K562 (cell line): Measurements from ENCODE around the gene TM4SF18. TPM values are rescaled to one million over a fixed set of nuclear protein-coding genes. Genes with fewer than 3 reads are reported as not detected.

ENCODE experiments used
- ATAC-seq: fragments of 200-7000 bp; cut with Tn5 transposase; 3 replicates; pipeline ENCODE4 v1.9.1; 2020; ENCODE audit warnings: moderate library complexity
- BruUV-seq: library from RNA; stranded (reverse); fragments of 400-500 nt; replicated peaks from 2 replicates; lab custom pipeline; 2021; lab: Mats Ljungman, UMichigan
- CTCF ChIA-PET: fragments of 300-600 bp; formaldehyde crosslinking; extraction: SDS; loops from one replicate; lab custom pipeline; 2021; ENCODE audit warnings: low intra/inter-chr PET ratio; lab: Yijun Ruan, JAX
- POLR2A ChIA-PET: fragments of 300-600, 350-650 bp; sonication (Branson Sonifier 250); formaldehyde crosslinking; extraction: SDS; loops from one replicate; lab custom pipeline; 2021; ENCODE audit warnings: antibody characterized with exemption, inconsistent platforms; lab: Yijun Ruan, JAX
- DNase-seq, 4 experiments: peaks; one replicate each; pipeline versions ENCODE4 v3.0.0 to v3.0.0-alpha.2; 2011 to 2018; ENCODE audit warnings: low spot score in 3 of 4, mixed read lengths in 3 of 4; ENCODE audit errors: extremely low read depth in 1 of 4
- FAIRE-seq: peaks from 2 replicates; lab custom pipeline; 2011; peaks lifted over from hg19 to GRCh38; lab: Jason Lieb, UNC
- H2AFZ ChIP-seq: 2 replicates; pipeline ENCODE4 v1.6.0; 2011; ENCODE audit warnings: low read depth, low read length, control low read depth, inconsistent platforms
- H3K27ac ChIP-seq: fragments of 200-600 bp; 3 replicates; pipeline ENCODE4 v1.8.0; 2011; ENCODE audit warnings: low read depth, mild to moderate bottlenecking, control low read depth, inconsistent platforms, low read length, moderate library complexity, mixed read lengths; ENCODE audit errors: extremely low read depth
- H3K27me3 ChIP-seq, 2 experiments: fragments of 300-600 bp in 1 of 2; 2 replicates in 1 of 2; 3 replicates in 1 of 2; pipeline versions ENCODE4 v1.6.0 to v1.8.0; 2011; ENCODE audit warnings: inconsistent platforms in 2 of 2, low read length in 2 of 2, mild to moderate bottlenecking in 1 of 2, mixed read lengths in 1 of 2, moderate library complexity in 1 of 2; ENCODE audit not compliant: control insufficient read depth in 2 of 2, insufficient read depth in 2 of 2
- H3K36me3 ChIP-seq: fragments of 300-600 bp; 3 replicates; pipeline ENCODE4 v1.8.0; 2011; ENCODE audit warnings: mild to moderate bottlenecking, low read length, inconsistent platforms; ENCODE audit not compliant: control insufficient read depth, insufficient read depth
- H3K4me1 ChIP-seq, 2 experiments: fragments of 200-600 bp in 1 of 2; replicated peaks in 1 of 2; 2 replicates in 1 of 2; 3 replicates in 1 of 2; pipeline versions ENCODE4 v1.5.1 to v1.8.0; 2011; ENCODE audit warnings: inconsistent platforms in 2 of 2, low read length in 2 of 2, mild to moderate bottlenecking in 1 of 2, mixed read lengths in 1 of 2, moderate library complexity in 1 of 2; ENCODE audit not compliant: control insufficient read depth in 2 of 2, insufficient read depth in 2 of 2
- H3K4me2 ChIP-seq: 2 replicates; pipeline ENCODE4 v1.6.1; 2011; ENCODE audit warnings: low read length, control low read depth, inconsistent platforms, mixed read lengths; ENCODE audit not compliant: insufficient read depth
- H3K4me3 ChIP-seq: fragments of 200-600 bp; sonication (generic), shearing (Covaris generic); 2 replicates; pipeline ENCODE4 v1.5.1; 2016; ENCODE audit warnings: control low read depth, inconsistent platforms
- H3K79me2 ChIP-seq: fragments of 200-600 bp; 3 replicates; pipeline ENCODE4 v1.8.0; 2011; ENCODE audit warnings: low read length, inconsistent platforms; ENCODE audit not compliant: control insufficient read depth, insufficient read depth
- H3K9ac ChIP-seq, 2 experiments: 2 replicates each; pipeline versions ENCODE4 v1.6.0 to v1.6.1; 2011; ENCODE audit warnings: low read depth in 2 of 2, low read length in 2 of 2, control low read depth in 1 of 2, inconsistent platforms in 1 of 2, mild to moderate bottlenecking in 1 of 2, mixed read lengths in 1 of 2; ENCODE audit not compliant: insufficient read depth in 1 of 2
- H3K9me1 ChIP-seq: one replicate; pipeline ENCODE4 v1.6.0; 2011; ENCODE audit warnings: inconsistent platforms, mild to moderate bottlenecking, low read length, moderate library complexity; ENCODE audit not compliant: control insufficient read depth, insufficient read depth
- H3K9me3 ChIP-seq: replicated peaks from 2 replicates; pipeline ENCODE4 v1.5.1; 2011; ENCODE audit warnings: low read depth, low read length, inconsistent platforms; ENCODE audit not compliant: control insufficient read depth, insufficient read depth
- H4K20me1 ChIP-seq: replicated peaks from 2 replicates; pipeline ENCODE4 v1.6.1; 2011; ENCODE audit warnings: low read length, inconsistent platforms, mixed read lengths; ENCODE audit not compliant: control insufficient read depth, insufficient read depth
- EWSR1 ChIP-seq: fragments of 450-650 bp; IDR thresholded peaks from 2 replicates; pipeline ENCODE4 v1.6.1; 2018; ENCODE audit warnings: borderline replicate concordance, mild to moderate bottlenecking, low read depth, moderate library complexity; ENCODE audit not compliant: partially characterized antibody
- TBP ChIP-seq: optimal IDR thresholded peaks from 2 replicates; pipeline ENCODE3; 2011; ENCODE audit warnings: low read depth, low read length, improper control_type of control experiment
- WGBS: fragments of 100-300 bp; shearing (Covaris generic); methylation state at CpG from one replicate; pipeline ENCODE4 v1.1.6; 2016; ENCODE audit warnings: low coverage, mixed read lengths; ENCODE audit not compliant: insufficient coverage; ENCODE audit errors: missing lambda C conversion rate; 5-methylcytosine and 5-hydroxymethylcytosine counted together
- in situ Hi-C: fragments of 300-500 bp; cut with MboI; formaldehyde crosslinking; loops from 4 replicates; pipeline ENCODE4 v1.15.0; 2018; ENCODE audit warnings: inconsistent platforms, mixed read lengths
- intact Hi-C: fragments of 100-400 bp; cut with micrococcal nuclease; formaldehyde crosslinking; loops from 2 replicates; pipeline ENCODE4 v1.14.2; 2022
- polyA plus RNA-seq, 8 experiments: library from polyadenylated mRNA; depleted of rRNA in 4 of 8; stranded (reverse) in 5 of 8; unstranded in 3 of 8; fragments of >200 nt; fragmentation: Nextera tagmentation in 2 of 8; fragmentation: Illumina TruSeq in 1 of 8; extraction: Ambion mirVana in 2 of 8; extraction: Trizol in 1 of 8; gene quantifications; 2 replicates each; pipeline versions ENCODE4 v1.2.1 to v1.2.3, GENCODE V29; 2011 to 2014; ENCODE audit warnings: inconsistent platforms in 1 of 8, missing spikeins in 1 of 8
- total RNA-seq, 7 experiments: library from RNA; depleted of rRNA in 6 of 7; stranded (reverse); fragments of >200 nt in 6 of 7; fragmentation: Illumina TruSeq in 2 of 7; extraction: Trizol in 2 of 7; gene quantifications; 2 replicates each; pipeline versions ENCODE4 v1.2.1 to v1.2.3, GENCODE V29; 2011 to 2021; ENCODE audit warnings: low replicate concordance in 1 of 7
- TF ChIP-seq, protein P1 (sequence below): fragments of 450-650 bp; IDR thresholded peaks from 2 replicates; pipeline ENCODE4 v1.6.1; 2016; ENCODE audit warnings: low read depth
- TF ChIP-seq, protein P2 (sequence below), 3 experiments: fragments of 200-800 bp in 1 of 3; fragments of 250-450 bp in 1 of 3; fragments of 450-650 bp in 1 of 3; sonication (Bioruptor Pico) in 1 of 3; sonication (Bioruptor generic) in 1 of 3; formaldehyde crosslinking in 1 of 3; IDR thresholded peaks; 2 replicates each; pipeline versions ENCODE4 v1.6.1 to v1.8.0; 2016 to 2022; ENCODE audit warnings: mild to moderate bottlenecking in 2 of 3, missing genetic modification characterization in 2 of 3, missing compliant biosample characterization in 1 of 3, moderate library complexity in 1 of 3

The TM4SF18 gene
- total and polyA plus RNA-seq, 9 of the 15 experiments (the other 6 are each of a cell fraction or from before 2014, with no cell fraction given), result not detected

DNA sequence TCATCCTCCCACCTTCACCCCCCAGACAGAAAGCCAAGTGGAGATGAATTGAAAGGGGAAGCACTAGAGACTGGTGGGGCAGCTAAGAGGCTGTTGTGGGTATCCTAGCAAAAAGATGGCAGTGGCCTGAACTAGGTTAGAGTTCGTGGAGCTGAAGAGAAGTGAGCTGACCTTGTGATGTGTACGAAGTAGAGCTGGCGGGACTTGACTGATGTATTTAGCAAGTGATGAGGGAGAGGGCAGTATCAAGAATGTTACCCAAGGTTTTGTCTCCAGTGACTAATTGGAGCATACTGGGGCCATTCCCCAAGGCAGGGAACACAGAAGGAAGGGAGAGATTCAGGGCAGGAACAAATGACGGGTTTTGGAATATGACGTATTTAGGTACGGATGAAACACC lies 61.8 kb downstream of the TM4SF18 start:
- intact Hi-C loops (loop anchor here (5.0 kb wide), 1 partner anchor 409 kb away; no protein-coding TSS in a partner anchor), in situ Hi-C loops (loop anchor here (5.0 kb wide), 2 partner anchors 154 to 314 kb away; no protein-coding TSS in a partner anchor)
- DNase-seq (no peak), ATAC-seq (no peak), FAIRE-seq (no peak)
- H3K36me3 ChIP-seq, result no peaks in the 10 kb centered on the region
- BruUV-seq, result no TSS peak
- H3K9me1 ChIP-seq, result no peaks in the 10 kb centered on the region
- no peak overlapping the region for H3K4me2 ChIP-seq
- no peak overlapping the region for H2AFZ ChIP-seq
- no peaks in the 10 kb centered on the region for H3K9me3 ChIP-seq
- 7% methylated on average over 6 of the region's 6 CpGs for WGBS
- H3K27ac ChIP-seq, result no peak overlapping the region
- CTCF ChIA-PET, result interaction anchor here (0.5 to 6.7 kb wide), 4 partner anchors 141 to 1158 kb away, joined by 3 to 210 read pairs (median 6); no protein-coding TSS in a partner anchor
- no peaks in the 10 kb centered on the region for H3K4me1 ChIP-seq
- H3K4me3 ChIP-seq, result no peak overlapping the region
- POLR2A ChIA-PET, result no interaction called here
- peaks cover 2 to 4% of the 10 kb centered on the region in 2 experiments; a peak in 1 of 5 replicates for H3K27me3 ChIP-seq
- H3K9ac ChIP-seq, result no peak overlapping the region
- TF ChIP-seq TBP, result no peak
- no peak for TF ChIP-seq EWSR1
- TF ChIP-seq, protein P1, sequence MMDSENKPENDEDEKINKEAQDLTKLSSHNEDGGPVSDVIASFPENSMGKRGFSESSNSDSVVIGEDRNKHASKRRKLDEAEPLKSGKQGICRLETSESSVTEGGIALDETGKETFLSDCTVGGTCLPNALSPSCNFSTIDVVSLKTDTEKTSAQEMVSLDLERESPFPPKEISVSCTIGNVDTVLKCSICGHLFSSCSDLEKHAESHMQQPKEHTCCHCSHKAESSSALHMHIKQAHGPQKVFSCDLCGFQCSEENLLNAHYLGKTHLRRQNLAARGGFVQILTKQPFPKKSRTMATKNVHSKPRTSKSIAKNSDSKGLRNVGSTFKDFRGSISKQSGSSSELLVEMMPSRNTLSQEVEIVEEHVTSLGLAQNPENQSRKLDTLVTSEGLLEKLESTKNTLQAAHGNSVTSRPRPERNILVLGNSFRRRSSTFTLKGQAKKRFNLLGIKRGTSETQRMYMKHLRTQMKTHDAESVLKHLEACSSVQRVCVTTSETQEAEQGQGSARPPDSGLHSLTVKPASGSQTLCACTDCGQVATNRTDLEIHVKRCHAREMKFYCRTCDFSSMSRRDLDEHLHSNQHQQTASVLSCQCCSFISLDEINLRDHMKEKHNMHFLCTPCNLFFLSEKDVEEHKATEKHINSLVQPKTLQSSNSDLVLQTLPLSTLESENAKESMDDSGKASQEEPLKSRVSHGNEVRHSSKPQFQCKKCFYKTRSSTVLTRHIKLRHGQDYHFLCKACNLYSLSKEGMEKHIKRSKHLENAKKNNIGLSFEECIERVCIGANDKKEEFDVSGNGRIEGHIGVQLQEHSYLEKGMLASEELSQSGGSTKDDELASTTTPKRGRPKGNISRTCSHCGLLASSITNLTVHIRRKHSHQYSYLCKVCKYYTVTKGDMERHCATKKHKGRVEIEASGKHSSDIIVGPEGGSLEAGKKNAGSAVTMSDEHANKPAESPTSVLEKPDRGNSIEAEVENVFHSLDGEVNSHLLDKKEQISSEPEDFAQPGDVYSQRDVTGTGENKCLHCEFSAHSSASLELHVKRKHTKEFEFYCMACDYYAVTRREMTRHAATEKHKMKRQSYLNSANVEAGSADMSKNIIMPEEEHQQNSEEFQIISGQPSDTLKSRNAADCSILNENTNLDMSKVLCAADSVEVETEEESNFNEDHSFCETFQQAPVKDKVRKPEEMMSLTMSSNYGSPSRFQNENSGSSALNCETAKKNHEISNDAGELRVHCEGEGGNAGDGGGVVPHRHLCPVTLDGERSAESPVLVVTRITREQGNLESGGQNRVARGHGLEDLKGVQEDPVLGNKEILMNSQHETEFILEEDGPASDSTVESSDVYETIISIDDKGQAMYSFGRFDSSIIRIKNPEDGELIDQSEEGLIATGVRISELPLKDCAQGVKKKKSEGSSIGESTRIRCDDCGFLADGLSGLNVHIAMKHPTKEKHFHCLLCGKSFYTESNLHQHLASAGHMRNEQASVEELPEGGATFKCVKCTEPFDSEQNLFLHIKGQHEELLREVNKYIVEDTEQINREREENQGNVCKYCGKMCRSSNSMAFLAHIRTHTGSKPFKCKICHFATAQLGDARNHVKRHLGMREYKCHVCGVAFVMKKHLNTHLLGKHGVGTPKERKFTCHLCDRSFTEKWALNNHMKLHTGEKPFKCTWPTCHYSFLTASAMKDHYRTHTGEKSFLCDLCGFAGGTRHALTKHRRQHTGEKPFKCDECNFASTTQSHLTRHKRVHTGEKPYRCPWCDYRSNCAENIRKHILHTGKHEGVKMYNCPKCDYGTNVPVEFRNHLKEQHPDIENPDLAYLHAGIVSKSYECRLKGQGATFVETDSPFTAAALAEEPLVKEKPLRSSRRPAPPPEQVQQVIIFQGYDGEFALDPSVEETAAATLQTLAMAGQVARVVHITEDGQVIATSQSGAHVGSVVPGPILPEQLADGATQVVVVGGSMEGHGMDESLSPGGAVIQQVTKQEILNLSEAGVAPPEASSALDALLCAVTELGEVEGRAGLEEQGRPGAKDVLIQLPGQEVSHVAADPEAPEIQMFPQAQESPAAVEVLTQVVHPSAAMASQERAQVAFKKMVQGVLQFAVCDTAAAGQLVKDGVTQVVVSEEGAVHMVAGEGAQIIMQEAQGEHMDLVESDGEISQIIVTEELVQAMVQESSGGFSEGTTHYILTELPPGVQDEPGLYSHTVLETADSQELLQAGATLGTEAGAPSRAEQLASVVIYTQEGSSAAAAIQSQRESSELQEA, result no peak
- TF ChIP-seq, protein P2, sequence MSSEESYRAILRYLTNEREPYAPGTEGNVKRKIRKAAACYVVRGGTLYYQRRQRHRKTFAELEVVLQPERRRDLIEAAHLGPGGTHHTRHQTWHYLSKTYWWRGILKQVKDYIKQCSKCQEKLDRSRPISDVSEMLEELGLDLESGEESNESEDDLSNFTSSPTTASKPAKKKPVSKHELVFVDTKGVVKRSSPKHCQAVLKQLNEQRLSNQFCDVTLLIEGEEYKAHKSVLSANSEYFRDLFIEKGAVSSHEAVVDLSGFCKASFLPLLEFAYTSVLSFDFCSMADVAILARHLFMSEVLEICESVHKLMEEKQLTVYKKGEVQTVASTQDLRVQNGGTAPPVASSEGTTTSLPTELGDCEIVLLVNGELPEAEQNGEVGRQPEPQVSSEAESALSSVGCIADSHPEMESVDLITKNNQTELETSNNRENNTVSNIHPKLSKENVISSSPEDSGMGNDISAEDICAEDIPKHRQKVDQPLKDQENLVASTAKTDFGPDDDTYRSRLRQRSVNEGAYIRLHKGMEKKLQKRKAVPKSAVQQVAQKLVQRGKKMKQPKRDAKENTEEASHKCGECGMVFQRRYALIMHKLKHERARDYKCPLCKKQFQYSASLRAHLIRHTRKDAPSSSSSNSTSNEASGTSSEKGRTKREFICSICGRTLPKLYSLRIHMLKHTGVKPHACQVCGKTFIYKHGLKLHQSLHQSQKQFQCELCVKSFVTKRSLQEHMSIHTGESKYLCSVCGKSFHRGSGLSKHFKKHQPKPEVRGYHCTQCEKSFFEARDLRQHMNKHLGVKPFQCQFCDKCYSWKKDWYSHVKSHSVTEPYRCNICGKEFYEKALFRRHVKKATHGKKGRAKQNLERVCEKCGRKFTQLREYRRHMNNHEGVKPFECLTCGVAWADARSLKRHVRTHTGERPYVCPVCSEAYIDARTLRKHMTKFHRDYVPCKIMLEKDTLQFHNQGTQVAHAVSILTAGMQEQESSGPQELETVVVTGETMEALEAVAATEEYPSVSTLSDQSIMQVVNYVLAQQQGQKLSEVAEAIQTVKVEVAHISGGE (CRISPR knock-in tag; IDR thresholded peaks at IDR 0.05), result no peak
- TF ChIP-seq, all 486 proteins: peak for 0
- Histone ChIP-seq H3K79me2 (no peaks in the 10 kb centered on the region), H4K20me1 (no peaks in the 10 kb centered on the region)
